PC-9 (cell line): ENCODE measurements around the gene DMBT1. TPM values are rescaled to one million over a fixed set of nuclear protein-coding genes. Genes with fewer than 3 reads are reported as not detected.

Experiments used
- BruUV-seq: library from RNA; stranded (reverse); fragments of 400-500 nt; replicated peaks from 2 replicates; lab custom pipeline; 2021; lab: Mats Ljungman, UMichigan
- CTCF ChIA-PET: fragments of 300-600 bp; sonication (Branson Sonifier 250); formaldehyde crosslinking; loops from one replicate; lab custom pipeline; 2022; ENCODE audit warnings: antibody characterized with exemption; lab: Charles Lee
- POLR2A ChIA-PET: fragments of 300-600 bp; sonication (Branson Sonifier 250); formaldehyde crosslinking; loops from one replicate; lab custom pipeline; 2022; ENCODE audit warnings: antibody characterized with exemption; ENCODE audit not compliant: unreplicated experiment; lab: Charles Lee
- DNase-seq, 2 experiments: peaks; one replicate each; pipeline versions ENCODE4 v3.0.0 to v3.0.0-alpha.2; 2015 to 2022; ENCODE audit warnings: mixed read lengths in 1 of 2
- H2AFZ ChIP-seq: fragments of 200-600 bp; sonication (generic); 2 replicates; pipeline ENCODE4 v1.8.1; 2017; ENCODE audit warnings: antibody characterized with exemption
- H3F3A ChIP-seq: fragments of 200-600 bp; sonication (generic); 2 replicates; pipeline ENCODE4 v1.8.1; 2017; ENCODE audit warnings: antibody characterized with exemption, mild to moderate bottlenecking, low read depth; ENCODE audit not compliant: insufficient read depth
- H3K27ac ChIP-seq: fragments of 200-600 bp; sonication (generic); 2 replicates; pipeline ENCODE4 v1.6.1; 2016; ENCODE audit warnings: mixed run types
- H3K27me3 ChIP-seq: fragments of 200-600 bp; sonication (generic); 2 replicates; pipeline ENCODE4 v1.6.1; 2016; ENCODE audit warnings: low read depth, mixed run types; ENCODE audit not compliant: insufficient read depth
- H3K36me3 ChIP-seq: fragments of 200-600 bp; sonication (generic); 2 replicates; pipeline ENCODE4 v1.6.1; 2016; ENCODE audit warnings: low read depth, mixed run types
- H3K4me1 ChIP-seq: fragments of 200-600 bp; sonication (generic); replicated peaks from 2 replicates; pipeline ENCODE4 v1.6.1; 2016; ENCODE audit warnings: mixed run types; ENCODE audit not compliant: insufficient read depth
- H3K4me2 ChIP-seq: fragments of 200-600 bp; sonication (generic); 2 replicates; pipeline ENCODE4 v1.6.1; 2017; ENCODE audit warnings: mixed run types
- H3K4me3 ChIP-seq: fragments of 200-600 bp; sonication (generic); 2 replicates; pipeline ENCODE4 v1.6.1; 2016; ENCODE audit warnings: mixed run types
- H3K79me2 ChIP-seq: fragments of 200-600 bp; sonication (generic); 2 replicates; pipeline ENCODE4 v1.6.1; 2017; ENCODE audit warnings: low read depth, mixed run types
- H3K9me2 ChIP-seq: fragments of 200-600 bp; sonication (generic); 2 replicates; pipeline ENCODE4 v1.8.1; 2017; ENCODE audit warnings: mild to moderate bottlenecking; ENCODE audit not compliant: insufficient read depth
- H3K9me3 ChIP-seq: fragments of 200-600 bp; sonication (generic); 2 replicates; pipeline ENCODE4 v1.8.1; 2016; ENCODE audit warnings: low read depth; ENCODE audit not compliant: insufficient read depth
- H4K20me1 ChIP-seq: fragments of 200-600 bp; sonication (generic); 2 replicates; pipeline ENCODE4 v1.8.1; 2017; ENCODE audit not compliant: insufficient read depth
- CTCF ChIP-seq: fragments of 200-600 bp; sonication (generic); conservative IDR thresholded peaks from 2 replicates; pipeline ENCODE4 v1.6.1; 2017; ENCODE audit warnings: mixed run types, antibody characterized with exemption, mild to moderate bottlenecking, moderate library complexity
- EZH2 ChIP-seq: fragments of 200-600 bp; sonication (generic); IDR thresholded peaks from 2 replicates; pipeline ENCODE4 v1.8.0; 2017; ENCODE audit warnings: antibody characterized with exemption, low read depth
- intact Hi-C: fragments of 100-400 bp; cut with micrococcal nuclease; formaldehyde crosslinking; loops from one replicate; pipeline ENCODE4 v1.10.0; 2022; ENCODE audit not compliant: unreplicated experiment
- total RNA-seq: library from RNA; stranded (reverse); gene quantifications from 2 replicates; pipeline ENCODE4 v1.2.3, GENCODE V29; 2021

The DMBT1 gene
- total RNA-seq, 1 experiment from 2014 or later: 0.98 TPM

DNA sequence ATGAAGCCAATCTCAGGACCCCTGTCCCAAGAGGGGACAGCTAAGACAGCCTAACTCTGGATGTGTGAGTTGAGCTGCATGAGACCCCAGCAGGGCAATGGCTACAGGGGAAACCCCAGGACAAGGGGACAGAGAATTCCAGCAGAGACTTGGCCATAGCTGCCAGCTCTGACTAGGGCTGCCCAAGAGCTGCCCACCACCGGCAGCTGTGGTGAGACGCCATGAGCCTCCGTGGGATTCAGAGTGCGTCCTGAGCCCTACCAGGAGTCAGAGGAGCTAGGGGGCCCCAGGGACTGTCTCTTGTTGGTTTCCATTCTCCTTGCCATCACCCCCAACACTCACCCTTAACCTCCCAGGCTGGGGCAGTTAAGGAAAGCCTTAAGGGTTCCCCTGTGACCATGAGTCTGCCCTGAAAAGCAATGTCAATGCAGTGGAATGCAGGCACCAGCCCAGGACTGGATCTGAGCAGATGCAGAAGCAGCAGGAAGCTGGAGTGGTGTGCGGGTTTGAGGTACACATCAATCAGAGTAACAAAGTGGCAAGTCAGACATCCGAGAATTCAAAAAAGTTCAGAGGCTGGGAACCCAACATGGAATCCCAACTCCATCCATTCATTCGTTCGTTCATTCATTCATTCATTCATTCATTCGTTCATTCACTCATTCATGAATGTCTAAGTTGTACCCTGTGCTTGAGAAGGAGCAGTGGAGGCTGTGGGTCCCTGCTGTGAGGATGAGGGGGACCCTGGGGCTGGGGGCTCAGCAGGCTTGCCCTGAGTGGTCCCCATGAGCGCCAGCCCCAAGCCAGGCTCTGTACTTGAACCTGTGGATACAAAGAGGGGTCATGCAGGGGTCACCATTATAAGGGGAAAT, 86.2 kb downstream of the DMBT1 start:
- POLR2A ChIA-PET: no interaction called here
- no peaks in the 10 kb centered on the region for H3K36me3 ChIP-seq
- no peak for DNase-seq

GRCh38 chr10:122647383-122647968, 86.9 kb downstream of the DMBT1 start:
- no peak overlapping the region for H3K4me2 ChIP-seq
- H2AFZ ChIP-seq: no peak overlapping the region
- H3K36me3 ChIP-seq: no peaks in the 10 kb centered on the region
- no peaks in the 10 kb centered on the region for H3K79me2 ChIP-seq
- no peak overlapping the region for H3K27ac ChIP-seq
- no TSS peak for BruUV-seq
- POLR2A ChIA-PET: no interaction called here
- H3K9me2 ChIP-seq: no peaks in the 10 kb centered on the region
- no peaks in the 10 kb centered on the region for H4K20me1 ChIP-seq
- peaks cover 10% of the 10 kb centered on the region; the same call in 1 of the 2 replicates for H3K27me3 ChIP-seq
- DNase-seq: no peak
- no peaks in the 10 kb centered on the region for H3K9me3 ChIP-seq
- intact Hi-C loops: loop anchor here (5.0 kb wide), 1 partner anchor 910 kb away; no protein-coding TSS in a partner anchor
- CTCF ChIA-PET: no interaction called here
- H3K4me3 ChIP-seq: no peak overlapping the region
- no peaks in the 10 kb centered on the region for H3K4me1 ChIP-seq
- no peaks in the 10 kb centered on the region for H3F3A ChIP-seq
- TF ChIP-seq CTCF: no peak
- no peak for TF ChIP-seq EZH2

More for the DNA sequence above, 86.2 kb downstream of the DMBT1 start:
- no peak for TF ChIP-seq EZH2
- TF ChIP-seq CTCF: no peak
- Histone ChIP-seq H3K79me2 (no peaks in the 10 kb centered on the region), H3K4me3 (no peak overlapping the region), H3K9me2 (no peaks in the 10 kb centered on the region), H3K27ac (no peak overlapping the region), H3K4me2 (no peak overlapping the region), H4K20me1 (no peaks in the 10 kb centered on the region), H3K27me3 (peaks cover 3% of the 10 kb centered on the region; the same call in 1 of the 2 replicates), H3F3A (no peaks in the 10 kb centered on the region), H2AFZ (no peak overlapping the region), H3K4me1 (no peaks in the 10 kb centered on the region), H3K9me3 (no peaks in the 10 kb centered on the region)
- BruUV-seq: no TSS peak
- intact Hi-C loops: loop anchor here (5.0 kb wide), 1 partner anchor 911 kb away; no protein-coding TSS in a partner anchor
- CTCF ChIA-PET: interaction anchor here (1.3 kb wide), 1 partner anchor 42 kb away, joined by 3 read pairs; no protein-coding TSS in a partner anchor

- POLR2A ChIA-PET: no interaction called here
- no TSS peak for BruUV-seq
- no peaks in the 10 kb centered on the region for H3K4me1 ChIP-seq
- no peaks in the 10 kb centered on the region for H3K9me3 ChIP-seq
- H4K20me1 ChIP-seq: no peaks in the 10 kb centered on the region
- no peak overlapping the region for H3K27ac ChIP-seq
- intact Hi-C loops: loop anchor here (2.0 to 5.0 kb wide), 2 partner anchors 54 to 908 kb away; no protein-coding TSS in a partner anchor
- H3K4me2 ChIP-seq: no peak overlapping the region
- no peak for TF ChIP-seq EZH2
- peak; percentile 66 for TF ChIP-seq CTCF
- H3K79me2 ChIP-seq: no peaks in the 10 kb centered on the region
- H3K9me2 ChIP-seq: no peaks in the 10 kb centered on the region
- H2AFZ ChIP-seq: no peak overlapping the region
- no peak overlapping the region for H3K4me3 ChIP-seq
- H3K36me3 ChIP-seq: no peaks in the 10 kb centered on the region
- peak in 1 of 2 experiments; percentile 37 for DNase-seq
- no peaks in the 10 kb centered on the region for H3F3A ChIP-seq
- CTCF ChIA-PET: no interaction called here
- peaks cover 16% of the 10 kb centered on the region; the same call in 1 of the 2 replicates for H3K27me3 ChIP-seq
Measured at GRCh38 chr10:122648599-122649428, 88.3 kb downstream of the DMBT1 start.
